ENCODE measurements around the gene PMPCA.

- TF ChIP-seq GATA2 (IDR thresholded peaks at IDR 0.05; ENCODE audit: low read depth, low read length) (no peak), GATA3 (IDR thresholded peaks at IDR 0.05; ENCODE audit: low read depth, low read length) (no peak)
These were observed 27.0 kb downstream of the PMPCA start for GRCh38 chr9:136437430-136437829.
